ENCODE data around the gene ZNF32. TPM values are rescaled to one million over a fixed set of nuclear protein-coding genes. Genes with fewer than 3 reads are reported as not detected.

ZNF32 gene
- total and polyA plus RNA-seq, 8 donors: 29.1 to 59.5 (median 52.8) TPM

- no peak for DNase-seq
- Histone ChIP-seq H3K27me3 (no peaks in the 10 kb centered on the region), H3K4me1 (no peaks in the 10 kb centered on the region), H3K9me3 (peaks cover 0 to 30% of the 10 kb centered on the region in 2 donors), H3K4me3 (no peak overlapping the region), H3K27ac (no peak overlapping the region), H3K36me3 (no peaks in the 10 kb centered on the region)
- TF ChIP-seq CTCF (IDR thresholded peaks at IDR 0.05): no peak
- ATAC-seq: no peak
- intact Hi-C loops (cut with DNase I): no loop called here
Measured at GRCh38 chr10:43628956-43629355, 19.7 kb downstream of the ZNF32 start.

- Histone ChIP-seq H3K36me3 (no peaks in the 10 kb centered on the region), H3K27me3 (no peaks in the 10 kb centered on the region), H3K4me1 (peaks cover 0 to 4% of the 10 kb centered on the region in 2 donors), H3K9me3 (peaks cover 0 to 23% of the 10 kb centered on the region in 2 donors), H3K27ac (no peak overlapping the region), H3K4me3 (no peak overlapping the region)
- TF ChIP-seq CTCF (IDR thresholded peaks at IDR 0.05): no peak
- no peak for DNase-seq
- intact Hi-C loops (cut with DNase I): no loop called here
- no peak for ATAC-seq
Measured at GRCh38 chr10:43627942-43628341, 20.7 kb downstream of the ZNF32 start.

- peaks cover 0 to 53% of the 10 kb centered on the region in 2 donors for H3K9me3 ChIP-seq
- no peak for TF ChIP-seq CTCF (IDR thresholded peaks at IDR 0.05)
- DNase-seq (no peak), ATAC-seq (no peak)
- intact Hi-C loops (cut with DNase I): no loop called here
- no peak overlapping the region for H3K27ac ChIP-seq
- H3K4me3 ChIP-seq: no peak overlapping the region
- H3K36me3 ChIP-seq: no peaks in the 10 kb centered on the region
- H3K4me1 ChIP-seq: peaks cover 0 to 4% of the 10 kb centered on the region in 2 donors
- no peaks in the 10 kb centered on the region for H3K27me3 ChIP-seq
Measured at GRCh38 chr10:43623351-43623750, 25.3 kb downstream of the ZNF32 start.

GRCh38 chr10:43622038-43622437, 26.6 kb downstream of the ZNF32 start:
- DNase-seq (no peak), ATAC-seq (no peak)
- Histone ChIP-seq H3K9me3 (peaks cover 0 to 63% of the 10 kb centered on the region in 2 donors), H3K27me3 (no peaks in the 10 kb centered on the region), H3K27ac (no peak overlapping the region), H3K36me3 (peaks cover 0 to 4% of the 10 kb centered on the region in 2 donors), H3K4me1 (peaks cover 0 to 4% of the 10 kb centered on the region in 2 donors), H3K4me3 (no peak overlapping the region)
- TF ChIP-seq CTCF (IDR thresholded peaks at IDR 0.05): no peak
- intact Hi-C loops (cut with DNase I): no loop called here

- ATAC-seq: no peak
Measured at GRCh38 chr10:43619368-43619767, 29.3 kb downstream of the ZNF32 start.

More at GRCh38 chr10:43619368-43619767, 29.3 kb downstream of the ZNF32 start:
- intact Hi-C loops (cut with DNase I): no loop called here
- Histone ChIP-seq H3K4me3 (no peak overlapping the region), H3K36me3 (peaks cover 0 to 31% of the 10 kb centered on the region in 2 donors), H3K4me1 (peaks cover 0 to 4% of the 10 kb centered on the region in 2 donors), H3K9me3 (peaks cover 0 to 78% of the 10 kb centered on the region in 2 donors), H3K27me3 (no peaks in the 10 kb centered on the region), H3K27ac (no peak overlapping the region)
- no peak for DNase-seq
- TF ChIP-seq CTCF (IDR thresholded peaks at IDR 0.05): no peak
